Astrocyte of the spinal cord (primary cell): ENCODE measurements around the gene PLCH1.

Experiments used
- DNase-seq: peaks from one replicate; pipeline ENCODE4 v3.0.0; 2011; ENCODE audit warnings: low read depth, low spot score
- H3K4me3 ChIP-seq: 2 replicates; pipeline ENCODE4 v1.5.1; 2011; ENCODE audit warnings: low read depth, mild to moderate bottlenecking, low read length, moderate library complexity
- in situ Hi-C: cut with HindIII; loops from 2 replicates; pipeline ENCODE4 v1.10.0; 2017; ENCODE audit warnings: low sequenced_read_pairs
- TF ChIP-seq, protein P1 (sequence below): IDR thresholded peaks from 2 replicates; pipeline ENCODE4 v1.5.1; 2012; ENCODE audit warnings: low read depth, mild to moderate bottlenecking, low read length, inconsistent platforms

The PLCH1 gene

GRCh38 chr3:155745795-155746550 is 1.1 kb upstream of the PLCH1 start:
- TF ChIP-seq, protein P1, sequence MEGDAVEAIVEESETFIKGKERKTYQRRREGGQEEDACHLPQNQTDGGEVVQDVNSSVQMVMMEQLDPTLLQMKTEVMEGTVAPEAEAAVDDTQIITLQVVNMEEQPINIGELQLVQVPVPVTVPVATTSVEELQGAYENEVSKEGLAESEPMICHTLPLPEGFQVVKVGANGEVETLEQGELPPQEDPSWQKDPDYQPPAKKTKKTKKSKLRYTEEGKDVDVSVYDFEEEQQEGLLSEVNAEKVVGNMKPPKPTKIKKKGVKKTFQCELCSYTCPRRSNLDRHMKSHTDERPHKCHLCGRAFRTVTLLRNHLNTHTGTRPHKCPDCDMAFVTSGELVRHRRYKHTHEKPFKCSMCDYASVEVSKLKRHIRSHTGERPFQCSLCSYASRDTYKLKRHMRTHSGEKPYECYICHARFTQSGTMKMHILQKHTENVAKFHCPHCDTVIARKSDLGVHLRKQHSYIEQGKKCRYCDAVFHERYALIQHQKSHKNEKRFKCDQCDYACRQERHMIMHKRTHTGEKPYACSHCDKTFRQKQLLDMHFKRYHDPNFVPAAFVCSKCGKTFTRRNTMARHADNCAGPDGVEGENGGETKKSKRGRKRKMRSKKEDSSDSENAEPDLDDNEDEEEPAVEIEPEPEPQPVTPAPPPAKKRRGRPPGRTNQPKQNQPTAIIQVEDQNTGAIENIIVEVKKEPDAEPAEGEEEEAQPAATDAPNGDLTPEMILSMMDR: no peak
- in situ Hi-C loops: no loop called here
- no peak overlapping the region for H3K4me3 ChIP-seq
- DNase-seq: peak; percentile 48

DNA sequence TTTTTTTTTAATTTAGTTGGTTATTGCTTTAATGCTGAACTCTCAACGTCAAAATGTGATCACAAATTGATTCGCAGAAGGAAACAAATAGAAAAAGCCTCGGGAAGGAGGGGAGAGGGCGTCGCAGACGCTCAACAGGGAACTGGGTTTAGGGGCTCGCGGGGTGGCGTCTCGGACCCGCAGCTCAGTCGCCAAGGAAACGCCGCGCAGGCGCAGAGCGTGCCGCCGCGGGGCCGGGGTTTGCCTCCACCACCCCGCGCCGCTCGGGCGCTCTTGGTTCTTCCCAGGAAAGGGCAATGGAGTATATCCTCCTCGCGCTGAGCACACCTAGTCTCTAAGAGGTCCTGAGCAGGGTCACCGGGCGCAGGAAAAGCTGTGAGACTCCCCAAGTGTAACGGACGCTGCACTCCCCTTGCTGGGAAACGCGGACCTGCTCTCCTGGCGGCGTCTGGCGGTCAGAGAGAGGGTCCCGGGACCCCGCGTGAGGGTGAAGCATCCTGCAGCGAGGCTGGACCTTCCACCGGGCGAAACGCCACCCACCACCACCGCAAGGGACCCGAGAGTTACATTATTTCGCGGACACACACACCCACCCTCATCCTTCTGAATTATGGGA is 753 bp downstream of the PLCH1 start:
- peak; percentile 22 for DNase-seq
- TF ChIP-seq, protein P1: no peak
- in situ Hi-C loops: no loop called here
- H3K4me3 ChIP-seq: peak overlapping the region; percentile 68

- TF ChIP-seq, protein P1: no peak
- H3K4me3 ChIP-seq: peak overlapping the region; percentile 68
- in situ Hi-C loops: no loop called here
- no peak for DNase-seq
Measured at GRCh38 chr3:155743606-155744005, 1.3 kb downstream of the PLCH1 start.

GRCh38 chr3:155742349-155742965 is 2.4 kb downstream of the PLCH1 start:
- DNase-seq: no peak
- no peak overlapping the region for H3K4me3 ChIP-seq
- in situ Hi-C loops: no loop called here
- TF ChIP-seq, protein P1: no peak

DNA sequence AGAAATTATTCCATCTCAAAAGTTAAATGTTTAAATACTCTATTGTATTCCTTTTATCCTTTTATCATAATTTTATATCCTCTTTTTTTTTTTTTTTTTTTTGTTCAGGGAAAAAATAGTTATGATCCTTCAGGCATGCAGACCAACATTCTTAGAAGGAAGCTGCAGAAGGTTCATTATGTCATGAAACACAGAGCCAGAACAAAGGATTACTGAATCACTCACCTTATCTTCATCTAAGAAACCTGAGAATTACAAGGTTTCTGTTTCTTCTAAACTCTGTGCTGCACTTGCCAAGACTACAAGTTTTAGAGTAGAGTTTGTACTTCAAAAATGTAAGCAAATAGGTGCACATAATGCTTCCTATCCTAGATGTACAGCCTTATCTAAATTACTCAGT is 3.3 kb downstream of the PLCH1 start:
- TF ChIP-seq, protein P1: no peak
- no peak overlapping the region for H3K4me3 ChIP-seq
- in situ Hi-C loops: no loop called here
- no peak for DNase-seq

DNA sequence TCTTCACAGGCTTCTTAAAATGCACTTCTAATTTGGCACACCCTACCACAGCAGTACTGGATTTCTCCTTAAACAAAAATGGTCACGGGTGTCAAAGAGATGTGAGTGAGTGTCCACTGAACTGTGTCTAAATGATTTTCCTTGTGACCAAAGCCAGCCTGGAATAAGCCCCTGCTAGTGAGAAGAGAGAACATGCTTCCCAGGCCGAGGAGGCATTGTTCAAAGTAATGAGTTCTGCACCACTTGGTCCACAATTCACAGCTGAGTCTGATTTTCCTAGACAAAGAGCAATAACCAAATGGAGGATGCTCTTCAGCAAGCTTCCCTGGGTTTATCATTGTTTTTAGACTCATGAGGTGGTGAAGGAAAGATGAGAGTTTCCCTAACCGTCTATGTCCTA is 3.8 kb downstream of the PLCH1 start:
- in situ Hi-C loops: no loop called here
- DNase-seq: no peak
- TF ChIP-seq, protein P1: no peak

More for the DNA sequence above, 3.8 kb downstream of the PLCH1 start:
- H3K4me3 ChIP-seq: no peak overlapping the region
